ENCODE results near the gene NDUFS8. TPM values are rescaled to one million over a fixed set of nuclear protein-coding genes. Genes with fewer than 3 reads are reported as not detected.

The NDUFS8 gene
- total RNA-seq, 1 experiment from 2014 or later: 214 TPM

DNA sequence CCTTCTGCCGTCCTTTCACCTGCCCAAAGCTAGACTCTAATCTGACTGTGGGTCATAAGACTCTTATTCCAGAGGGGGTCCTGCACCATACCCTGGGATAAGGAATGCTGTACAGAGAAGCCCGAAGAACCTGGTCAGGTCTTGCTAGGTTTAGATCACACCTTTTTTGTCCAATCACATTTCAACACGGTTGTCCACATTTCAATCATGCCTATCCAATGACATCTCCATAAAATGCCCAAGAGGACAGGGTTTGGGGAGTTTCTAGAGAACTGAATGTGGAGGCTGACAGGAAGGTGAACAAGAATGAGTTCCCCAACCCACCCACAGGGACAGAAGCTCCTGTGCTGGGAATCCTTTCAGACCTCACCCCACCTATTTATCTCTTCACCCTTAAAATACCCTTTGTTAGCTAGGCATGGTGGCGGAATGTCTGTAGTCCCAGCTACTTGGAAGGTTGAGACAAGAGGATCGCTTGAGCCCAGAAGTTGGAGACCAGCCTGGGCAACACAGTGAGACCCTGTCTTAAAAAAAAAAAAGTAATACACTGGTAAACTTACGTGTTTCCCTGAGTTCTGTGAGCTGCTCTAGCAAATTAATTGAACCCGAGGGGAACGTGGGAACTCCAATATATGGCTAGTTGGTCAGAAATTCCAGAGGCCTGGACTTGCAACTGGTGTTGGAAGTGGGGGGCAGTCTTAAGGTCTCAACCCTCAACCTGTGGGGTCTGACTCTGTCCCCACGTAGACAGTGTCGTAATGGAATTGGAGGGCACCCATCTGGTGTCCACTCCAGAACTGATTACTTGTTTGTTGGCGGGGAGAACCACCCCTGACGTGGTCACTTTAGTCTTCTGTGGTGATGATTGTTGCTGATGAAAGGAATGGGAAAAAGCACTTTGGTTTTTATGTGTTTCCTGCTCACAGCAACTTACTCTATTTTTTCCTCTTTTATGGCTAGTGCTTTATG, 26.1 kb downstream of the NDUFS8 start:
- Mint-ChIP-seq H3K27ac (peak overlapping the region in 2 of 3 experiments; percentile 40 to 84; a peak in 3 of 7 replicates), H3K36me3 (ENCODE audit: insufficient read depth in 1 of 3, low read depth in 3 of 3) (peaks cover 18 to 66% (median 37%) of the 10 kb centered on the region in 3 experiments)

More for the DNA sequence above, 26.1 kb downstream of the NDUFS8 start:
- H3K14ac ChIP-seq (ENCODE audit: insufficient read depth, low read length): no peak overlapping the region
- no peak overlapping the region for H2BK15ac ChIP-seq (ENCODE audit: low read depth, low read length)
- no peak overlapping the region for H3K4ac ChIP-seq (ENCODE audit: low read depth, low read length)
- no peak overlapping the region for H2BK20ac ChIP-seq (ENCODE audit: low read depth, low read length, poor library complexity, severe bottlenecking)
- H3K4me2 ChIP-seq (ENCODE audit: insufficient read depth, insufficient read length, low read length): no peak overlapping the region
- H3K4me1 ChIP-seq (ENCODE audit: insufficient read depth, low read length): no peaks in the 10 kb centered on the region
- no peak overlapping the region for H2BK120ac ChIP-seq (ENCODE audit: low read depth, low read length, poor library complexity, severe bottlenecking)
- no peaks in the 10 kb centered on the region for H3K79me2 ChIP-seq (ENCODE audit: insufficient read depth, low read length)
- no peaks in the 10 kb centered on the region for H3K79me1 ChIP-seq (ENCODE audit: insufficient read depth, low read depth, low read length, poor library complexity, severe bottlenecking)
- no peaks in the 10 kb centered on the region for H3K9me3 ChIP-seq (ENCODE audit: control insufficient read depth, low read depth, low read length)
- TF ChIP-seq, protein P1, sequence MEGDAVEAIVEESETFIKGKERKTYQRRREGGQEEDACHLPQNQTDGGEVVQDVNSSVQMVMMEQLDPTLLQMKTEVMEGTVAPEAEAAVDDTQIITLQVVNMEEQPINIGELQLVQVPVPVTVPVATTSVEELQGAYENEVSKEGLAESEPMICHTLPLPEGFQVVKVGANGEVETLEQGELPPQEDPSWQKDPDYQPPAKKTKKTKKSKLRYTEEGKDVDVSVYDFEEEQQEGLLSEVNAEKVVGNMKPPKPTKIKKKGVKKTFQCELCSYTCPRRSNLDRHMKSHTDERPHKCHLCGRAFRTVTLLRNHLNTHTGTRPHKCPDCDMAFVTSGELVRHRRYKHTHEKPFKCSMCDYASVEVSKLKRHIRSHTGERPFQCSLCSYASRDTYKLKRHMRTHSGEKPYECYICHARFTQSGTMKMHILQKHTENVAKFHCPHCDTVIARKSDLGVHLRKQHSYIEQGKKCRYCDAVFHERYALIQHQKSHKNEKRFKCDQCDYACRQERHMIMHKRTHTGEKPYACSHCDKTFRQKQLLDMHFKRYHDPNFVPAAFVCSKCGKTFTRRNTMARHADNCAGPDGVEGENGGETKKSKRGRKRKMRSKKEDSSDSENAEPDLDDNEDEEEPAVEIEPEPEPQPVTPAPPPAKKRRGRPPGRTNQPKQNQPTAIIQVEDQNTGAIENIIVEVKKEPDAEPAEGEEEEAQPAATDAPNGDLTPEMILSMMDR (conservative IDR thresholded peaks at IDR 0.05): no peak
- Mint-ChIP-seq H3K4me1 (peaks cover 3 to 4% of the 10 kb centered on the region in 2 experiments), H3K27me3 (ENCODE audit: low read depth) (no peaks in the 10 kb centered on the region; the same call in 1 of the 2 replicates), H3K4me3 (no peak overlapping the region; a peak in 1 of 5 replicates), H3K9me3 (no peaks in the 10 kb centered on the region)
- no peaks in the 10 kb centered on the region for H4K20me1 ChIP-seq (ENCODE audit: control insufficient read depth, insufficient read depth, insufficient read length)
- no peak for DNase-seq
- no peaks in the 10 kb centered on the region for H3K27me3 ChIP-seq (ENCODE audit: insufficient read depth, low read length)
- H3K18ac ChIP-seq (ENCODE audit: insufficient read length, low read depth, low read length): no peak overlapping the region
- no peak overlapping the region for H3T11ph ChIP-seq (ENCODE audit: low read length)
- no peak overlapping the region for H2BK5ac ChIP-seq (ENCODE audit: insufficient read length, low read length)
- H3K23me2 ChIP-seq (ENCODE audit: insufficient read length, low read depth, low read length, poor library complexity, severe bottlenecking): no peaks in the 10 kb centered on the region
- no peak overlapping the region for H4K91ac ChIP-seq (ENCODE audit: insufficient read length, low read depth, low read length)
- no peak overlapping the region for H3K9ac ChIP-seq (ENCODE audit: extremely low read depth, insufficient read length, low read length)
- H2AK5ac ChIP-seq (ENCODE audit: insufficient read length, low read length): no peak overlapping the region
- H4K5ac ChIP-seq (ENCODE audit: insufficient read length, low read depth, low read length): no peak overlapping the region
- no peak overlapping the region for H2BK12ac ChIP-seq (ENCODE audit: insufficient read length, low read depth, low read length)
- no peak overlapping the region for H4K8ac ChIP-seq (replicated peaks; ENCODE audit: insufficient read length, low read depth, low read length)
- H3K23ac ChIP-seq (ENCODE audit: insufficient read length, low read depth, low read length): no peak overlapping the region
- no peak overlapping the region for H3K27ac ChIP-seq (ENCODE audit: insufficient read length, low read depth, low read length)
- no CpG with 5 or more reads among the region's 12 CpGs for WGBS (ENCODE audit: extremely low coverage, insufficient read length, low lambda C conversion rate)
- no peak overlapping the region for H3K56ac ChIP-seq (ENCODE audit: insufficient read length, low read depth, low read length)
- H2AFZ ChIP-seq (ENCODE audit: low read length): no peak overlapping the region
